ENCODE measurements around the gene PLEKHM3.
"Not testable (repeated sequence)": the region's sequence is repeated elsewhere in the genome, so short reads cannot be mapped to it uniquely, and the experiment has no call there.

- not testable (repeated sequence) for TF ChIP-seq CTCF (IDR thresholded peaks at IDR 0.05; ENCODE audit: low read depth, low read length); EZH2phosphoT487 (IDR thresholded peaks at IDR 0.05; ENCODE audit: low read depth)
Measured at GRCh38 chr2:207906495-207906894, 118.8 kb downstream of the PLEKHM3 start.

All from OCI-LY3 (cell line).